CD4-positive, alpha-beta T cell (primary cell): ENCODE measurements around the gene ZDHHC3. TPM values are rescaled to one million over a fixed set of nuclear protein-coding genes. Genes with fewer than 3 reads are reported as not detected.

Experiments used
- ATAC-seq: fragments of 200-7000 bp; cut with Tn5 transposase; one replicate; pipeline ENCODE4 v1.10.0; 2022; ENCODE audit warnings: mild to moderate bottlenecking; ENCODE audit not compliant: poor library complexity
- CTCF ChIA-PET: fragments of 350-600 bp; sonication (Branson Sonifier 250); formaldehyde crosslinking; loops from one replicate; lab custom pipeline; 2021; ENCODE audit warnings: antibody characterized with exemption, inconsistent platforms; lab: Charles Lee
- POLR2A ChIA-PET: fragments of 350-600 bp; sonication (Branson Sonifier 250); formaldehyde crosslinking; loops from one replicate; lab custom pipeline; 2021; ENCODE audit warnings: antibody characterized with exemption, inconsistent platforms; lab: Charles Lee
- DNase-seq, 14 experiments: peaks; one replicate each; pipeline ENCODE4 v3.0.0-alpha.2; 2013 to 2020; ENCODE audit warnings: mixed read lengths in 2 of 14
- H3K27ac ChIP-seq, 2 donors: one replicate each; pipeline versions ENCODE4 v1.5.1 to v1.7.0; 2013; ENCODE audit warnings: low read length in 2 of 2, low read depth in 1 of 2, mild to moderate bottlenecking in 1 of 2
- H3K27me3 ChIP-seq, 2 experiments: 1 replicate in 1 of 2; 2 replicates in 1 of 2; pipeline versions ENCODE4 v1.6.1 to v1.7.0; 2013; ENCODE audit warnings: low read length in 2 of 2, control low read depth in 1 of 2, mild to moderate bottlenecking in 1 of 2, moderate library complexity in 1 of 2; ENCODE audit not compliant: insufficient read depth in 2 of 2, control insufficient read depth in 1 of 2
- H3K36me3 ChIP-seq: one replicate; pipeline ENCODE4 v1.6.1; 2013; ENCODE audit warnings: low read length, control low read depth; ENCODE audit not compliant: insufficient read depth
- H3K4me1 ChIP-seq: one replicate; pipeline ENCODE4 v1.6.1; 2013; ENCODE audit warnings: low read length, control low read depth; ENCODE audit not compliant: insufficient read depth
- H3K4me3 ChIP-seq: one replicate; pipeline ENCODE4 v1.5.1; 2013; ENCODE audit warnings: mild to moderate bottlenecking, low read length, moderate library complexity
- H3K9me3 ChIP-seq, 2 experiments: 1 replicate in 1 of 2; 2 replicates in 1 of 2; pipeline versions ENCODE4 v1.6.1 to v1.7.0; 2013; ENCODE audit warnings: low read length in 2 of 2, mild to moderate bottlenecking in 2 of 2, control low read depth in 1 of 2, moderate library complexity in 1 of 2; ENCODE audit not compliant: control insufficient read depth in 1 of 2, insufficient read depth in 1 of 2
- H3K27ac Mint-ChIP-seq: one replicate; pipeline ENCODE4 v1.8.0; 2020; ENCODE audit warnings: mixed read lengths
- H3K27me3 Mint-ChIP-seq: one replicate; pipeline ENCODE4 v1.8.0; 2021; ENCODE audit warnings: mixed read lengths
- H3K36me3 Mint-ChIP-seq: one replicate; pipeline ENCODE4 v1.8.0; 2021; ENCODE audit warnings: low read depth, mixed read lengths
- H3K4me1 Mint-ChIP-seq: one replicate; pipeline ENCODE4 v1.8.0; 2021; ENCODE audit warnings: low read depth, mixed read lengths
- H3K4me3 Mint-ChIP-seq: one replicate; pipeline ENCODE4 v1.8.0; 2020; ENCODE audit warnings: mild to moderate bottlenecking, mixed read lengths
- H3K9me3 Mint-ChIP-seq: one replicate; pipeline ENCODE4 v1.8.0; 2020; ENCODE audit warnings: mixed read lengths
- intact Hi-C, 2 experiments: fragments of 100-400 bp; cut with DNase I in 1 of 2; cut with micrococcal nuclease in 1 of 2; formaldehyde crosslinking; loops; one replicate each; pipeline versions ENCODE4 v1.15.1 to v1.9.0; 2023 to 2025; cut with DNase I, micrococcal nuclease
- total RNA-seq, 174 experiments: library from RNA in 2 of 174; stranded (reverse) in 2 of 174; gene quantifications; one replicate each; pipeline ENCODE4 v1.2.3 and lab custom pipeline; 2021 to 2026
- TF ChIP-seq, protein P1 (sequence below): fragments of 200-600 bp; IDR thresholded peaks from one replicate; pipeline ENCODE4 v1.8.0; 2022; ENCODE audit warnings: antibody characterized with exemption, mild to moderate bottlenecking

ZDHHC3 gene
- total RNA-seq, 2 experiments from 2014 or later, result 34.4 to 34.6 TPM

DNA sequence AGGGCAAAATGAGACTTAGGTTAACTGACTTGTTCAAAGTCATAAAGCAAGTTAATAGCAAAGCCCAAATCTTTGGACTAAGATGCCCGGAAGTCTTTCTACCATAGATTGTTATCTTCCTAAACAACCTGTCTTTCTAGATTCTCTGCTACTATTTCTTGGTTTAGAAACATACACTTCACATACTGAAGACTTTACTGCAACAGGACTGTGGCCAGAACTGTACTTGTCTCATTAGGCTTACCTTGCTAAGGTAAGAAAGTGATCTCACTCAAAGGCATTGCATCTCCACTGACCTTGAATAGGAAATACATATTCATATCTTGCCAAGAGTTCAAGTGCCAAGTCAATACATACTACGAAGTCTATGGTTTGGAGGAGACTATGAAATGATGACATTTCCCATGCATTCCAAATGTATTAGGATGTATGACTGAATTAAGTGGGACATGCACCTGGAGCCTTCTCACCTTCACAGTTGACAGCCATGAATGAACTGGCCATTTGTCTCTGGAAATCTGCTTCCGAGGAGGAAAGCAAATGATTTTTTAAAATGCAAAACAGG is 5.0 kb downstream of the ZDHHC3 start:
- intact Hi-C loops, result loop anchor here in 1 of 2 experiments (5.0 to 10.0 kb wide), 2 partner anchors 414 to 1866 kb away; partner anchors contain the start of genes POMGNT2 and ZKSCAN7
- CTCF ChIA-PET, result no interaction called here
- H3K4me1 ChIP-seq, result peaks cover 35% of the 10 kb centered on the region

DNA sequence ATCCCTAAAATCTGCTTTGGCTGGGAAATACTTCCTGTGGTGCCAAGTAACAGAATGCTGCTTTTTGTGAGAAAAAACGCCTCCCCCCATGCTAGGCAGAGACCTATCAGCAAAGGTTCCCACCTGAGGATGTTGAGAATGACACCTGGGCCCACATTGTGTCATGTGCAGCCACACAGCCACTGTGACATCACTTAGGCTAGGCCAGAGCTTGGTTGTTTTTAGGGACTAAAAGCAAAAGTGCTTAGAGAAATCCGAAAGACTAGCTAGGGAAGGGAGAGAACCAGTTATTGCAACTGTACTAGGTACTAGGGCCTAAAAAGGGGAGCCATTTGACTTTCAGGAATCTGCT is 6.2 kb downstream of the ZDHHC3 start:
- H3K27ac Mint-ChIP-seq, result peak overlapping the region; percentile 56
- no peak for ATAC-seq

More for the DNA sequence above, 5.0 kb downstream of the ZDHHC3 start:
- Histone ChIP-seq H3K9me3 (no peaks in the 10 kb centered on the region), H3K27me3 (no peaks in the 10 kb centered on the region), H3K27ac (no peak overlapping the region), H3K36me3 (no peaks in the 10 kb centered on the region), H3K4me3 (no peak overlapping the region)
- no peak overlapping the region for H3K27ac Mint-ChIP-seq
- POLR2A ChIA-PET, result no interaction called here
- DNase-seq (no peak), ATAC-seq (no peak)
- H3K4me3 Mint-ChIP-seq, result no peak overlapping the region
- TF ChIP-seq, protein P1, sequence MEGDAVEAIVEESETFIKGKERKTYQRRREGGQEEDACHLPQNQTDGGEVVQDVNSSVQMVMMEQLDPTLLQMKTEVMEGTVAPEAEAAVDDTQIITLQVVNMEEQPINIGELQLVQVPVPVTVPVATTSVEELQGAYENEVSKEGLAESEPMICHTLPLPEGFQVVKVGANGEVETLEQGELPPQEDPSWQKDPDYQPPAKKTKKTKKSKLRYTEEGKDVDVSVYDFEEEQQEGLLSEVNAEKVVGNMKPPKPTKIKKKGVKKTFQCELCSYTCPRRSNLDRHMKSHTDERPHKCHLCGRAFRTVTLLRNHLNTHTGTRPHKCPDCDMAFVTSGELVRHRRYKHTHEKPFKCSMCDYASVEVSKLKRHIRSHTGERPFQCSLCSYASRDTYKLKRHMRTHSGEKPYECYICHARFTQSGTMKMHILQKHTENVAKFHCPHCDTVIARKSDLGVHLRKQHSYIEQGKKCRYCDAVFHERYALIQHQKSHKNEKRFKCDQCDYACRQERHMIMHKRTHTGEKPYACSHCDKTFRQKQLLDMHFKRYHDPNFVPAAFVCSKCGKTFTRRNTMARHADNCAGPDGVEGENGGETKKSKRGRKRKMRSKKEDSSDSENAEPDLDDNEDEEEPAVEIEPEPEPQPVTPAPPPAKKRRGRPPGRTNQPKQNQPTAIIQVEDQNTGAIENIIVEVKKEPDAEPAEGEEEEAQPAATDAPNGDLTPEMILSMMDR, result no peak
- no peaks in the 10 kb centered on the region for H3K27me3 Mint-ChIP-seq
- no peaks in the 10 kb centered on the region for H3K9me3 Mint-ChIP-seq
- H3K36me3 Mint-ChIP-seq, result peaks cover 10% of the 10 kb centered on the region
- peaks cover 77% of the 10 kb centered on the region for H3K4me1 Mint-ChIP-seq

DNA sequence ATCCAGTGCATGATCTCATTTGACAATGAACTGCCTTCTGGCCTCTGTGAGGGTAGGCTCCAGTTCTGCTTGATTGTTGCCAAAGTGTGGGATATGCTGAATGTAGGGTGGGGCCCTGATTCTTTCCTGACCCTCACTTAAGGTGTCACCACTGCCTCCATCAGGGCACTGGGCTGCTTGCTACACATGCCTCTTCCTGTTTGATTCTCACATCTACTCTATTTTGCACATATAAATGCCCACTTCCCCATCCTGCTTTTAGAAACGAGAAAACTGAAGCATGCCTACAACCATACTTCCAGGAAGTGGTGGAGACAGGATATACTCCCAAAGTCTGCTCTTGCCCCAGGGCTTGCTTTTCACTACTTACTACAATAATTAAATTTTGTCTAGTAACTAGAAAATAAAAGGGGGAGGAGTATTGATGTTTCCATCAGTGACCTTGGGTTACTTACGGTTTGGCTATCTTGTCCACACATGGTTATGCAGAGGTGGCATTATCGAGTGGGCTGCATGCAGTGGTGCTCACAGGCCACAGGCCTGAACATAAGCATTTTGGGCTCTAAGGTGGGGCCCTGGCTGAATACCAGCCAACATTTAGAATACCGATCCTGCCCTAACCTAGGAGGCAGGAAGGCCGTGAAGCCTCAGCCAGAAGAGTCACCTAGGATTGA is 6.7 kb downstream of the ZDHHC3 start:
- intact Hi-C loops, result no loop called here
- Histone ChIP-seq H3K4me1 (peaks cover 23% of the 10 kb centered on the region), H3K27ac (peak overlapping the region; percentile 6 to 33), H3K9me3 (no peaks in the 10 kb centered on the region), H3K27me3 (no peaks in the 10 kb centered on the region), H3K36me3 (no peaks in the 10 kb centered on the region), H3K4me3 (no peak overlapping the region)
- Mint-ChIP-seq H3K27ac (peak overlapping the region; percentile 56), H3K4me1 (peaks cover 80% of the 10 kb centered on the region), H3K9me3 (no peaks in the 10 kb centered on the region), H3K27me3 (no peaks in the 10 kb centered on the region), H3K36me3 (no peaks in the 10 kb centered on the region), H3K4me3 (peak overlapping the region; percentile 32)
- POLR2A ChIA-PET, result no interaction called here
- ATAC-seq (peak; percentile 29), DNase-seq (peak in 3 of 14 experiments; percentile 21 to 63 (median 27))
- CTCF ChIA-PET, result no interaction called here
- TF ChIP-seq, protein P1, result no peak

More for the DNA sequence above, 6.2 kb downstream of the ZDHHC3 start:
- Mint-ChIP-seq H3K27me3 (no peaks in the 10 kb centered on the region), H3K4me3 (no peak overlapping the region), H3K4me1 (peaks cover 80% of the 10 kb centered on the region), H3K9me3 (no peaks in the 10 kb centered on the region), H3K36me3 (no peaks in the 10 kb centered on the region)
- H3K9me3 ChIP-seq, result no peaks in the 10 kb centered on the region
- peaks cover 28% of the 10 kb centered on the region for H3K4me1 ChIP-seq
- no peaks in the 10 kb centered on the region for H3K36me3 ChIP-seq
- ChIA-PET POLR2A (no interaction called here), CTCF (no interaction called here)
- peak overlapping the region; percentile 6 to 33 for H3K27ac ChIP-seq
- no peak overlapping the region for H3K4me3 ChIP-seq
- intact Hi-C loops, result loop anchor here in 1 of 2 experiments (5.0 to 10.0 kb wide), 2 partner anchors 413 to 1865 kb away; partner anchors contain the start of genes POMGNT2 and ZKSCAN7
- TF ChIP-seq, protein P1, result no peak
- H3K27me3 ChIP-seq, result no peaks in the 10 kb centered on the region
- peak in 1 of 14 experiments; percentile 44 for DNase-seq
